GM21723 (cell line): Measurements from ENCODE around the gene CLECL1.
"Not testable (repeated sequence)": the region's sequence is repeated elsewhere in the genome, so short reads cannot be mapped to it uniquely, and the experiment has no call there.

ENCODE experiments used
- ATAC-seq: cut with Tn5 transposase; IDR thresholded peaks from one replicate; pipeline ENCODE4 v1.9.1; 2021; ENCODE audit warnings: mild to moderate bottlenecking, moderate library complexity; ENCODE audit not compliant: unreplicated experiment

The CLECL1 gene

DNA sequence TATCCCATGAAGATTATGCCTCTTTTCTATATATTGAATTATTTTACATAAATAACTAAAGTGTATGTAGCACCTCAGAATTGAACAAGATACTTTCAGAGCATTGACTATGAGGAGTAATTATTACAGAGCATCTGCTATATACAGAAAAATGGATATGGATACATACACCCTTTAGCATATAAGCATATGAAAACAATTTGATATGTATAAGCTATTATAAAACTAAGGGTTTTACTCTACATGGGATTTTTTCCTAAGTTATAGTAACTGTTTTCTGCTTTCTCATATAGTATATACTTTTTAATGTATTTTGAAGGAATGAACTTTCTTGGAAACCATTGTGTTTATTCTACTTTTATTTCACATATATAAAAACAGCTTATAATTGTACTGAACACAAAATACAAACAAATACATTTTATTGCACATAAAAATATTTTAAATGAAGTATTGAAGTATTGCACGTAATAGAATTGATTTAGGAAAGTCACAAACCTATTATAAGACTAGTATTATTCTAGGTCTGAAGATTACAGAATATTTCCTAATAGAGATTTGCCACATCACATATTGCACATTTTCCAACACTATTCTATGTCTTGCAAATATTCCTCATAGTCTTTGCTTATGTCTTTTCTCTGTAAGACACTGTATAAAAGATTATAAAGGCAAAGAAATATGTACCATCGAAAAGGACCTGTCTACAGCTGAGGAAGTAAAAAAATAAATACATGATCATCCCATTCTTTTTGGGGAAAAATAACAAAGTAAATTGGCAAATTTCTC, 19.4 kb upstream of the CLECL1 start:
- no peak for ATAC-seq

DNA sequence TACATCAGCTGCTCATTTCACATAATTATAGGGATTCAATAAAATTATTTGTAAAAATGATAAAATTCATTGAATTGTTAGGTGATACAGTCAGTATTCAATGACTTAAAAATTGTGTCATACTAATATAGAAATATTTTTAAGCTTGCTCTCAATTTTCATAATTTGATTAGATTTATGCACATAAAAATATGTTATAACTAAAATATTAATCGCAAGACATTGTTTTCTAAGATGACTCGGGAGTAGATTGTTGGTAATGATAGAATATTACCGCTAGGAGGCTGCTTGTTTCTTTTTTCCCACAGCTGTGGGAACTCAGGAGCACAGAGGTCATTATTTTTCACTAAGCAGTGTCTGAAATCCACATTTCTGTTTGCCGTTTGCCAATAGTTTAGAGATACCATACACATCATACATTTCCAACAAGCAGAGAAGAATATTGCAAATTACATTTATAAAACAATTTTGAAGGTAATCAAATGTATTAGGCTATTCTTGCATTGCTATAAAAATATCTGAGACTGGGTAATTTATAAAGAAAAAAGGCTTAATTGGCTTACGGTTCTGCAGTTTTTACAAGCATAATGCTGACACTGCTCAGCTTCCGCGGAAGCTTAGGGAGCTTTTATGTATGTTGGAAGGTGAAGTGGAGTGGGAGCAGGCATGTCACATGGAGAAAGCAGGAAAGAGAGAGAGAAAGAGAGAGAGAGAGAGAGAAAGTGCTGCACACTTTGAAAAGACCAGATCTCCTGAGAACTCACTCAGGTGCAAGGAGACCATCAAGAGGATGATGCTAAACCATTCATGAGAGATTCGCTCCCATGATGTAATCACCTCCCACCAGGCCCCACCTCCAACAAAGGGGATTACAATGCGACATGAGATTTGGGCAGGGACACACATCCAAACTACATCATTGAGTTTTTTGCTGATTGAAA, 18.6 kb upstream of the CLECL1 start:
- no peak for ATAC-seq

DNA sequence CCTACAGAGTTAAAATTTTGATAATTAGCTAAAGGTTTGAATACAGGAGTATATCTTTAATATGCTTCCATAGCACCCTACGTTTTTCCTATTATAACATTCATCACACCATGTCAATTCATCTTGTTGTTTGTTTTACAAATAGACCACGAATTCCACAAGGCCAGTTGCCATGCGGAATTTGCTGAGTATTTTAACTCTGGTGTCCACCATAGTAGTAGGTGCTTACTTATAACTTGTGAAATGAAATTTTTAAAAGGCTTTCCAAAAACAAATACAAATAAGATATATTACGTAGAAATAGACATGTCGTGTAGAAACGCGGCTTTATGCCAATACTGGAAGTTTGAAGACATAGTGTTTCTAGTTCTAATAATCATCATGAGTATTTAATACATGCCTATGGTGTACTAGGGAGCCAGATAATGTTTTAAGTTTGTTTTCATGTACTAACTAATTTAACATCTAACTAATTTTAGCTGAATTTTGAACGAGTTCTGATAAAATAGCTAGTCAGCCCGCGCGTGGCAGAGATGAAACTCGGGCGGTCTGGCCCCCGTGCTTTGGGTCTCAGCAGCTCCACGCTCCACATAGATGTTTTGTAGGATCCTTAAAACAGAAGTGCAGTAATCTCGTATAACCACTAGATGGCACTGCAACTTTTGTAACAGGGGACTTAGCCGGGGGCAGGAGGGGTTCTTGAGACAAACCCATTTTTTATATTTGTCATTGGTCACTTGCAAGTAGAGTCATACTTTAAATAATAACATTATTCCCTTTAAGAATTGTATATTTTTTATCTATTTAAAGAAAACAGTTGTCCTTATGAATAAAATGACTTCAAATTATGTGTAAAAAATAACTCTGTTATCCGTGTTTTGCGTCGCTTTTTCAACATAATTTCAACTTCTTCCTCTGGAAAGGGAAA, 17.6 kb upstream of the CLECL1 start:
- ATAC-seq, result no peak

DNA sequence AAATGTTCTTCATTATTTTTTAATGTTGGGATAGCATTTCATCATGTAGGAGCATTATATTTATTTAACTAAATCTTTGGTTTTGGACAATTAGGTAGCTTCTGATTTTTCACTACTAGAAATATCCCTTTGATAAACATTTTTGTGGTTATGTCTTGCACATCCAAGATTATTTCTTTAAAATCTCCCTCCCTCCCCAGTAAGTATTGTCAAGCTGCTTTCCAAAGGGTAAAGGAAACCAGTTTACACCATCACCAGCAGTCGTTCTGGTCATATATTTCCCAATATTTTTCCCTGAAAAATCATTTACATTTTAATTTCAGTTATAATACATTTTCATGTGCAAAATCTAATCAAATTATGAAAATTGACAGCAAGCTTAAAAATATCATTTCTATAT, 16.7 kb upstream of the CLECL1 start:
- no peak for ATAC-seq

DNA sequence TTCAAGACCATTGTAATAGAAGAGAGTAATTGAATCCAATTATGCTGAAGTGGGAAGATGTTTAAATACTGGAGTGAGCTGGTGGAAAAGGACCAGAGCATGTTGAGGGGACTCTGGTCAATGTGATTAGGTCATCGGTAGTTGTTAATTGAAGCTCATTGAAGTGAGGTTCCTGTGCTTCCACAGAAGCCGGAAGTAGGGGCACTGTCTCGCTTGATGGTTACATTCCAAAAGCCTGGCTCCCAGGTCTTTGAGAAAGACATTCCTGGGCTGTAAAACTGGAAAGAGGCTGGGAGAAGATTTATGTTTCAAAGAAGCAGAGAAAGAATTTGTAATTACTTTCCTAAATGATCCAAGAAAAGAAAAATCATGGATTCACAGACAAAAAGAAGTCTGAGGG, 12.3 kb upstream of the CLECL1 start:
- no peak for ATAC-seq

DNA sequence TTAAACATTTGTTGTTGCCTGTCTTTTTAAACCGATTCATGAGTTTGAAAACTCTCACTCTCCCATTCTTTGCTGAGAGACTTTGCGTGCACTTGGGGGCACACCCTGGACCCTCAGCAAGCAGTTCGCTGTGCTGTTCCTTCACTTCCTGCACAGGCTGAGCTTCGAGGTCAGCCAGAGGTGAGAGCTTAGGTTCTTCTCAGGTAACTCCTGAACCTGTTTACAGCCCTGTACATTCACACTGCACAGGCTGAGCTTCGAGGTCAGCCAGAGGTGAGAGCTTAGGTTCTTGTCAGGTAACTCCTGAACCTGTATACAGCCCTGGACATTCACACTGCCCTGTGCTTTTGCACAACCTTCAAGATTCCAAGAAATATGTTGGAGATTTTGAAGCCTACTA, 9.8 kb upstream of the CLECL1 start:
- ATAC-seq, result peak; percentile 31

DNA sequence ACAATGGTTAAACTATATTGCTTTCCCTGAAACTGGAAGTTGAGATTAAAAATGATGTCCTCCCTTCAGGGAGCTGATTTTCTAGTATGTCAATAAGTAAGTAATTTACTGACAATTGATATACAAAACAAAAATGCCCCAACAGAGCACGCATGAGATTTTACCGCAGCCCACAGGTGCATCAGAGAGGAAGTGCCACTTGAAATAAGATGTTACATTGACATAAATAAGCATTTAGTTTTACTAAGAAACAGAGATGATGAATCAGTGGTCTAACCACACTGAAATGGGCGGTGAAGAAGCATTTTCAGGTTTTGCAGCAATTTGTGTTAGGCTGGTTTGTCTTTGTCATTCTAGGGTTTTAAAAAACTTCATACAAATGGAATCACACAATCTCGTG, 8.8 kb upstream of the CLECL1 start:
- peak; percentile 78 for ATAC-seq

DNA sequence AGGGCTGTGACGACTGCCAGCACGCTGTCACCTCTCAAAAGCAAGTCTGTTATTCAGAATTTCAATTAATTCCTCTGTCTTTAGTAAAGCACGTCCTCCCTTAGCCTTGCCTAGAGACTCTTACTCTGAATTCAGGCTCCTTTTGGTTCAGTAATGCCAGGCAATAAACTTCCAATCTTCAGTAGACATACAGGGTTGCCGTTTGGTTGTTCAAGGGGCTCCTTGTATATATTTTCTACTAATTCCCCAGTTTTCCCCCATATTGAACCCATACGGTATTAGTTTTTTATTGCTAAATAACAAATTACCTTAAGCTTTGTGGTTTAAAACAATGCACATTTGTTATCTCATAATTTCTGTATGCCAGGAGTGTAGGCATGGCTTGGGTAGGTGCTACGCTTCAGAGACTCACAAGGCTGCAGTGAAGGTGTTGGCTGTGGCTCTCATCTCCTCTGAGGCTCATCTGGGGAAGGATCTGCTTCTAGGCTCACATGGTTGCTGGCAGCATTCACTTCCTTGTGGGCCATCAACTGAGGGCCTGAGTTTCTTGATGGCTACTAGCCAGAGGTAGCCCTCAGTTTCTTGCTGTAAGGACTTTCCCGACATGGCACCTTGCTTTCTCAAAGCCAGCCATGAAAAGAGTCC, 7.3 kb upstream of the CLECL1 start:
- ATAC-seq, result no peak

DNA sequence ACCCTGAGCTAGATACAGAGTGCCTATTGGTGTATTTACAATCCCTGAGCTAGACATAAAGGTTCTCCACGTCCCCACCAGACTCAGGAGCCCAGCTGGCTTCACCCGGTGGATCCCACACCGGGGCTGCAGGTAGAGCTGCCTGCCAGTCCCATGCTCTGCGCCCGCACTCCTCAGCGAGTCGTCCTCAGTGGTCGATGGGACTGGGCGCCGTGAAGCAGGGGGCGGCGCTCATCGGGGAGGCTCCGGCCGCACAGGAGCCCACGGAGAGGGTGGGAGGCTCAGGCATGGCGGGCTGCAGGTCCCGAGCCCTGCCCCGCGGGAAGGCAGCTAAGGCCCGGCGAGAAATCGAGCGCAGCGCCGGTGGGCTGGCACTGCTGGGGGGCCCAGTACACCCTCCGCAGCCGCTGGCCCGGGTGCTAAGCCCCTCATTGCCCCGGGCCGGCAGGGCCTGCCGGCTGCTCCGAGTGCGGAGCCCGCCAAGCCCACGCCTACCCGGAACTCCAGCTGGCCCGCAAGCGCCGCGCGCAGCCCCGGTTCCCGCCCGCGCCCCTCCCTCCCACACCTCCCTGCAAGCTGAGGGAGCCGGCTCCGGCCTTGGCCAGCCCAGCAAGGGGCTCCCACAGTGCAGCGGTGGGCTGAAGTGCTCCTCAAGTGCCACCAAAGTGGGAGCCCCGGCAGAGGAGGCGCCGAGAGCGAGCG, 6.7 kb upstream of the CLECL1 start:
- not testable (repeated sequence) for ATAC-seq

DNA sequence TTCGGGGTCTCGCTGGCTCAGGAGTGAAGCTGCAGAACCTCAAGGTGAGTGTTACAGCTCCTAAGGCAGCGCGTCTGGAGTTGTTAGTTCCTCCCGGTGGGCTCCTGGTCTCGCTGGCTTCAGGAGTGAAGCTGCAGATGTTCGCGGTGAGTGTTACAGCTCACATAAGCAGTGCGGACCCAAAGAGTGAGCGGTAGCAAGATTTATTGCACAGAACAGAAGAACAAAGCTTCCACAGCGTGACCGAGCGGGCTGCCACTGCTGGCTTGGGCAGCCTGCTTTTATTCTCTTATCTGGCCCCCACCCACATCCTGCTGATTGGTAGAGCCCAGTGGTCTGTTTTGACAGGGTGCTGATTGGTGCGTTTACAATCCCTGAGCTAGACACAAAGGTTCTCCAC, 6.0 kb upstream of the CLECL1 start:
- ATAC-seq, result not testable (repeated sequence)

DNA sequence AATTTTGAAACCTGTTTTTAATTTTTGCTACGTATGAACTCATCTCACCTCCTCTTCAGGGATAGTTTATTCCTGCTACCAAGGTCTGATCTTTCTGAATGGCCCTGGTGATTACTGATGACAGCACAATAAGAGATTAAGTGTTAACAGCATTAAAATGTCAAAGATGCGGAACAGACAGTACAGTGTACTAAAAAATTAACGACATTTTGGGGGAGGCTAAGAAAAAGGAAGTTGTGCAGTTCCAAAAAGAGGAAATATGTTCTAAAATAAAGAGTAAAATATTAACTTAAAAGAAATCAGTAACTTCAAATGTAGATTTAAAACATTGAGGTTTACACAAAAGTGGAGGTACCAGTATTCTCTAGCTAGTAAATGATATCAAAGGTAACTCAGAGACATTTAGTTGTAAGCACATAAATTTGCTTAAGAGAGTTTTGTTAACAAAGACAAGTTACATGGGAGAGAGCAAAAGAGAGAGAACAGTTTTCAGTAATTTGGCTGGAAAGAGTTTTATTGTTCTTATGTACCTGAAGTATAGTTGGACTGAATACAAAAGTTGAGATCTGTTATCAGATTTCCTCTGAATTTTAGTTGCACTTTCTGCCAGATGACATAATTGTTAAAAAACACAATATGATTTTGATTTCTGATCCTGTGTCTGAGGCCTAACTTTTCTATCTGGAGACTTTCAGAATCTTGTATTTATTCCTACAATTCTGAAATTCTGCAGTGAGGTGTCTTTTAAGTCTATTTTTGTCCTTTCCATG, 4.2 kb upstream of the CLECL1 start:
- ATAC-seq, result no peak

DNA sequence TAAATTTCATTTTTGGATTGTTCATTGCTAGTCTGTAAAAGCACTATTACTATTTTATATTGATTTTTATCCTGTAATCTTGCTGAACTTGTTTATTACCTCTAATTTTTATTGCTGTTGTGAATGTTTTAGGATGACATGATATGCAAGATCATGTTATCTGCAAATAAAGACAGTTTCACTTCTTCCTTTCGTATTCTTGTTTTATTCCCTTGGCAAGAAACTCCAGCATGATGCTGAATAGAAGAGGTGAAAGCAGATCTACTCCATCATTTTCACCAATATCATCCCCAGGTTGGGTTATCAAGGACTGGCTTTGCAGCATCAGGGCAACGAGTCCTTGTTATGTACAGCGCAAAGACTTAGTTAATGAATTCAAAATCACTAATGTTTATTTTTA, 2.7 kb upstream of the CLECL1 start:
- ATAC-seq, result no peak

DNA sequence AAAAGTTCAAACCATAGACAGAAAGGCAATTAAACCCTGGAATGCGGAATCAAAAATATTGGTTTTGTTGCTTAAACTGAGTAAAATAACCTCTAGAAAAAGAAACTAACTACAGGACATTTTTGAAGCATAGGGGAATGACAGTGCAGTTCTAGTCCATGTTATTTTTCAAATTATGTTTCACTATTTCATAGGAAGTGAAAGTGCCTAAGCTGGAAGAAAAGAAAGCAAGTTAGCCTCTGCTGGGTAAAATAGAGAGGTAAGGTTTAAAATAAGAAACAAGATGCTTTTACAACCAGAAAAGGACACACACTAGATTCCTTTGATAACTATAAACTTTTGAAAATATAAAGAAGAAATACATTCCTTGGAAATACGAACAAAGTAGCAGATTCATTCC, 1.1 kb downstream of the CLECL1 start:
- ATAC-seq, result peak; percentile 43

DNA sequence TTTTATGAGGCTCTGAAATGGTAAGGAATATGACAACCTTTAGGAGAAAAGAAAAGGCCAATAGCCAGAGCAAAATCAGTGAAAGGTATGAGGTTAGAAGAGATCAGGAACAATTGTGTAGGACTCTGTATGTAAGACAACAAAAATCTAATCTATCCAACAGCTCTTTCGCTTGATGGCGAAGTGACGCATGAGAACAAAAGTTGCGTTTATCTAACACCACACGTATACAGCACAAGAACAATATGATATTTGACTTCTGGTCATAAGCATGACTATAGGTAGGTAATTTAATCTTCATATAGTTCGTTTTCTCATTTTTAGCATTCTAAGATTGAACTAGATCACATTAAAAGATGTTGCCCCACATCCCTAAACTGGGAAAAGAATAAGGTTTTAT, 1.5 kb downstream of the CLECL1 start:
- ATAC-seq, result no peak

DNA sequence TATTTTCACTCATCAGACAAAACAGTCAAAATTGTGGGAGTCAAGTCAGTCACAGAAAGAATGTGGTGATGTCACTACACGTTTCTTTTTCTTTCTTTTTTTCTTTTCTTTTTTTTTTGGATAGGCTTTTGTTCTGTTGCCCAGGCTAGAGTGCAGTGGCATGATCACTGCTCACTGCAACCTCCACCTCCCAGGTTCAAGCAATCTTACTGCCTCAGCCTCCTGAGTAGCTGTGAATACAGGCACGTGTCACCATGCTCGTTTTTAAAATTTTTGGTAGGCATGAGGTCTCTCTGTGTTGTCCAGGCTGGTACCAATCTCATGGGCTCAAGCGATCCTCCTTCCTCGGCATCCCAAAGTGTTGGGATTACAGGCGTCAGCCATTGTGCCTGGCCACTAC, 2.3 kb downstream of the CLECL1 start:
- ATAC-seq, result peak; percentile 29

DNA sequence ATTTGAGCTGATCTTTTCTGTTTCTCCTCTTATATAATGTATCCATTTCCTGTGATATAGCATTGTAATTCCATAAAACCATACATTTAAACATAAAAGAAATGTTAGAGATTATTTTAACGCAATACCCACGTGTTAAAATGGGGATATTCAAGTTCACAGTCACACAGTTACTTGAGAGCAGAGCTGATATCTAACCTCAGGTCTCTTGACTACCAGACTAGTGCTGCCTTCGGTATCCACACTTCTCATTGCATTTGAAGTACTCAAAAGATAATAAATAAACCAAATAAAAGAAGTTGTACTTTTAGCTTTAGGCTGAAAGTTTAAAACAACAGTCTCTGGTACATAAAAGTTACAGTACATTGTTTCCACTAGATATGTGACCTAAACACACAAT, 2.9 kb downstream of the CLECL1 start:
- peak; percentile 34 for ATAC-seq

DNA sequence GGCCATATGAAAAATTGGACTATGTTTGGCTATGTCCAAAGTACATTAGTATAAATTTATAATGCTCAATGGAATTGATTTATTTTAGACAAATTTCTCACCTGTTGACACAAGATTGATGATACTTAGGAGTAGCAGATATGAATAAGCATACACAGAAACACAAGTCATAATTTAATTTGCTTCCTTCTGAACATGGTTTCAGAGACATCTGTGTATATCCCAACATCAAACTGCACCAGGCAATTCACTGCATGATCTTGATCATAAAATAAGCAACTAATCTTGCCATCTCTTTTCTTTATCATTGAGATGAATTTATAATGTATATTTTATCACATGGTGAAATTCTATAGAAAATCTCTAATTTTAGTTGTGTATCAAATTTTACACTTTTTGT, 3.8 kb downstream of the CLECL1 start:
- no peak for ATAC-seq

DNA sequence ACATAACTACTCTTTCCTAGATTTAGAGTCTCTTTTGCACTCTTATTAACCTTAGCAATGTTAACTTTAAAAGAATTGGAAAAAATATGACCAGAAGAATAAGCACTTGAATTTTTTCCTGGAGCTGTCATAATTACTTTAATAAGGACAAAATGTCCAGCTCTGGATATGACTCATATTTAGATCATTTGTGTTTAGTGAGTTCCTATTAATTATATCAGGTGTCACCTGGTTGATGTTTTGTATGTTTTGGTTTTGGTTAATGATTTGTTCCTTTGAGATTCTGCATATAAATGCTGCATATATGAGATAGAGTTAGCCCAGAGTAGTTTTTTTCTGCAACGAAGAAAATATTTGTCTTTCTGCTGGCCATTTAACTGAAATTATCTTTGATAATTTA, 5.1 kb downstream of the CLECL1 start:
- ATAC-seq, result no peak

DNA sequence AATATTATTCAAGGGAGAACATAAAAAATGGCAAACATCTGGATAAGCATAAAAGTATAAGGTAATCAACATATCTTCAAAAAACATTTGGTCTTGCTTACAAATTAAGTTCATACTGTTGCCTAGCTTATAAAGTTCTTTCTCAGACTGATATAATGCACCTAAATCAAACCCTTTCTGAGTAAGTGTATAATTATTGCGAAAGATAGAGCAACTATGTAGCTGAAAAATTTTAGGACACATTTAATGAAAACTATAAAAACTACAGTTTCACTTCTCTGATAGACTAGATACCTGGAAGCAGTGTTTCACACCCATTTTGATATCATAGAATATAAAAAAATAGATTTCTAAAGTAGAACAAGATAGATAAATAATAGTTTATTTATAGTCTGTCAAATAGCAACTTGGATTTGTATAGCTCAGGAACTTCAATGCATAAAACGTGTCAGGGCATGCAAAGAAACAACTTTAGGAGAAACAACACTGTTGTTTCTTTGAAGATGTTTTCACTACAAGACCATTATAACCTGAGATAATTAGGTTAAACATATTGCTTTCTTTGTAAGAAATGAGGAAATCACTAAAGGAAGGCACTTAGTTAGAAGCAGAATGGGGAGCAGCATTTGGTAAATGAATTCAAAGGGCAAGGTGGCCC, 7.6 kb downstream of the CLECL1 start:
- ATAC-seq, result no peak
